Esophagus muscularis mucosa (tissue), 4 donors: ENCODE results near the gene KLF15. TPM values are rescaled to one million over a fixed set of nuclear protein-coding genes. Genes with fewer than 3 reads are reported as not detected.

Source experiments
- DNase-seq: peaks from one replicate; pipeline ENCODE4 v3.0.0-alpha.2; 2017; ENCODE audit errors: extremely low spot score
- H3K27ac ChIP-seq, 4 donors: fragments of 200-600 bp; sonication (generic); replicated peaks in 1 of 4; 1 replicate in 3 of 4; 2 replicates in 1 of 4; pipeline ENCODE4 v1.5.1; 2016 to 2019; ENCODE audit warnings: mild to moderate bottlenecking in 1 of 4
- H3K27me3 ChIP-seq, 4 donors: fragments of 200-600 bp; sonication (generic); one replicate each; pipeline versions ENCODE4 v1.5.1 to v1.6.0; 2016 to 2019
- H3K36me3 ChIP-seq, 4 donors: fragments of 200-600 bp; sonication (generic); one replicate each; pipeline ENCODE4 v1.5.1; 2016 to 2019
- H3K4me1 ChIP-seq, 4 donors: fragments of 200-600 bp; sonication (generic); one replicate each; pipeline ENCODE4 v1.5.1; 2016 to 2019
- H3K4me3 ChIP-seq, 4 donors: fragments of 200-600 bp; sonication (generic); 1 replicate in 2 of 4; 2 replicates in 2 of 4; pipeline ENCODE4 v1.5.1; 2016 to 2019; ENCODE audit warnings: mild to moderate bottlenecking in 4 of 4, moderate library complexity in 1 of 4
- H3K9me3 ChIP-seq, 4 donors: fragments of 200-600 bp; sonication (generic); 1 replicate in 3 of 4; 2 replicates in 1 of 4; pipeline ENCODE4 v1.5.1; 2016 to 2019
- CTCF ChIP-seq, 3 experiments: fragments of 200-600 bp in 2 of 3; fragments of 450-650 bp in 1 of 3; sonication (generic) in 2 of 3; IDR thresholded peaks; one replicate each; pipeline ENCODE4 v1.5.1; 2017 to 2019; ENCODE audit warnings: antibody characterized with exemption in 3 of 3, mild to moderate bottlenecking in 2 of 3, moderate library complexity in 1 of 3
- EP300 ChIP-seq: sonication (generic); formaldehyde crosslinking; IDR thresholded peaks from one replicate; pipeline ENCODE4 v1.6.1; 2017; ENCODE audit warnings: antibody characterized with exemption
- POLR2A ChIP-seq: fragments of 450-650 bp; IDR thresholded peaks from one replicate; pipeline ENCODE4 v1.6.1; 2017; ENCODE audit warnings: antibody characterized with exemption, moderate library complexity, mild to moderate bottlenecking, low read depth
- POLR2AphosphoS5 ChIP-seq, 2 donors: sonication (generic); formaldehyde crosslinking; IDR thresholded peaks; one replicate each; pipeline ENCODE4 v1.6.1; 2017; ENCODE audit warnings: antibody characterized with exemption in 2 of 2
- WGBS: methylation state at CpG from one replicate; pipeline ENCODE4 v1.1.5; 2018; 5-methylcytosine and 5-hydroxymethylcytosine counted together
- intact Hi-C: fragments of 100-400 bp; cut with DNase I; formaldehyde crosslinking; loops from one replicate; pipeline ENCODE4 v1.15.1; 2023
- total RNA-seq, 4 donors: library from RNA; depleted of rRNA; stranded (reverse); fragments of >200 nt; gene quantifications; one replicate each; pipeline versions ENCODE4 v1.1.0 to v1.2.1, GENCODE V29; 2016

KLF15 gene
- total RNA-seq, 4 donors from 2014 or later: 84.3 to 208 (median 93.6) TPM

GRCh38 chr3:126358816-126359181, 1.6 kb upstream of the KLF15 start:
- Histone ChIP-seq H3K36me3 (peaks cover 0 to 9% (median 0%) of the 10 kb centered on the region in 4 donors), H3K27me3 (peaks cover 0 to 15% (median 0%) of the 10 kb centered on the region in 4 donors), H3K4me1 (peaks cover 28 to 30% (median 29%) of the 10 kb centered on the region in 4 donors), H3K4me3 (no peak overlapping the region), H3K9me3 (peaks cover 0 to 9% (median 0%) of the 10 kb centered on the region in 4 donors), H3K27ac (no peak overlapping the region)
- intact Hi-C loops: no loop called here
- TF ChIP-seq POLR2AphosphoS5 (IDR thresholded peaks at IDR 0.05): no peak
- TF ChIP-seq POLR2A: no peak
- TF ChIP-seq CTCF (IDR thresholded peaks at IDR 0.05): no peak
- no peak for TF ChIP-seq EP300
- DNase-seq: no peak
- WGBS: 78% methylated on average over 3 of the region's 3 CpGs

GRCh38 chr3:126358038-126358815, 1.0 kb upstream of the KLF15 start:
- peaks cover 33 to 36% (median 35%) of the 10 kb centered on the region in 4 donors for H3K4me1 ChIP-seq
- WGBS: 13% methylated on average over 9 of the region's 11 CpGs
- peaks cover 0 to 15% (median 0%) of the 10 kb centered on the region in 4 donors for H3K27me3 ChIP-seq
- intact Hi-C loops: no loop called here
- TF ChIP-seq POLR2A (no peak), POLR2AphosphoS5 (IDR thresholded peaks at IDR 0.05) (peak in 1 of 2 donors; percentile 28)
- no peak for DNase-seq
- H3K36me3 ChIP-seq: peaks cover 0 to 13% (median 0%) of the 10 kb centered on the region in 4 donors
- H3K27ac ChIP-seq: peak overlapping the region; percentile 85 to 100 (median 98)
- peaks cover 0 to 9% (median 0%) of the 10 kb centered on the region in 4 donors for H3K9me3 ChIP-seq
- peak overlapping the region; percentile 97 to 99 (median 98) for H3K4me3 ChIP-seq

GRCh38 chr3:126356373-126357264, 589 bp downstream of the KLF15 start:
- peak overlapping the region; percentile 92 to 100 (median 98) for H3K27ac ChIP-seq
- 0% methylated on average over 13 of the region's 100 CpGs for WGBS
- peaks cover 0 to 9% (median 0%) of the 10 kb centered on the region in 4 donors for H3K9me3 ChIP-seq
- no peak for DNase-seq
- peaks cover 0 to 15% (median 0%) of the 10 kb centered on the region in 4 donors for H3K27me3 ChIP-seq
- peaks cover 49 to 52% (median 51%) of the 10 kb centered on the region in 4 donors for H3K4me1 ChIP-seq
- intact Hi-C loops: loop anchor here (1.0 kb wide), 1 partner anchor 89 kb away; no protein-coding TSS in a partner anchor
- peaks cover 9 to 29% (median 15%) of the 10 kb centered on the region in 4 donors for H3K36me3 ChIP-seq
- TF ChIP-seq POLR2A (no peak), POLR2AphosphoS5 (IDR thresholded peaks at IDR 0.05) (no peak), EP300 (no peak), CTCF (IDR thresholded peaks at IDR 0.05) (no peak)
- H3K4me3 ChIP-seq: peak overlapping the region; percentile 97 to 99 (median 98)

DNA sequence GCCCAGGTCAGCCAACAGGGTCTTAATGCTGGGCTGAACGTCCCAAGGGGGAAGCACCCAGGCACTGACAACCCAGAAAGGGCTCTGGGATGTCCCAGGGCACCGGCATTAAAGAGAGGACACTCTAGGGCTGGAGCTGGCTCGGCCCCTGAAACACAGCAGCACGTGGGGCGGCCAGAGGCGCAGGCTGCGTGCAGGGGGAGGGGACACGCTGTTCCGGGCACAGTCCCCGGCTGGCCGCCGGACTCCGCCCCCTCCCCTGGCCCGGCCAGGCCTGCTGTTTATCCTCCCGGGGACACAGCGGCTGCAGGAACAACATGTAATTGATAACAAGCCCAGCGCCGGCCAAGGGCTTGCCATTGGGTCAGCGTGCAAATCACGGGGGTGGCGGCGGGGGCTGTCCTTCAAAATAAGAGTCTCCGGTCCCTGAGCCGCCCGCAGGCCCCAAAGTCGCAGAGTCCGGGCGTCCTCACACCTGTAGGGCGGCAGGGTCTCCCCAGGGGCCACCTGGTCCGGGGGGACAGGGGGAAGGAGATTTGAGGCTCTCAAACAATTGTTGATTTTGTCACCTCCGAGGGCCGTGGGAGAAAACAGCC, 1.3 kb downstream of the KLF15 start:
- Histone ChIP-seq H3K9me3 (peaks cover 0 to 9% (median 0%) of the 10 kb centered on the region in 4 donors), H3K36me3 (peaks cover 16 to 36% (median 22%) of the 10 kb centered on the region in 4 donors), H3K27me3 (peaks cover 0 to 13% (median 0%) of the 10 kb centered on the region in 4 donors), H3K4me1 (peaks cover 57 to 60% (median 58%) of the 10 kb centered on the region in 4 donors), H3K27ac (peak overlapping the region; percentile 92 to 100 (median 98)), H3K4me3 (peak overlapping the region; percentile 97 to 99 (median 98))
- TF ChIP-seq POLR2A (peak; percentile 68), POLR2AphosphoS5 (IDR thresholded peaks at IDR 0.05) (peak; percentile 95 to 98), CTCF (IDR thresholded peaks at IDR 0.05) (no peak), EP300 (peak; percentile 98)
- WGBS: 1% methylated on average over 12 of the region's 32 CpGs
- peak; percentile 99 for DNase-seq
- intact Hi-C loops: no loop called here
